Left ventricle myocardium inferior (tissue), 1 donor: ENCODE results near the gene FANCI. TPM values are rescaled to one million over a fixed set of nuclear protein-coding genes. Genes with fewer than 3 reads are reported as not detected.

Experiments
- DNase-seq: peaks from one replicate; pipeline ENCODE4 v3.0.0-alpha.2; 2020
- H3K27ac ChIP-seq: fragments of 200-600 bp; replicated peaks from 2 replicates; pipeline ENCODE4 v1.8.0; 2021
- H3K27me3 ChIP-seq: fragments of 200-600 bp; 2 replicates; pipeline ENCODE4 v1.8.0; 2021; ENCODE audit warnings: low read depth
- H3K36me3 ChIP-seq: fragments of 200-600 bp; 2 replicates; pipeline ENCODE4 v1.8.0; 2021
- H3K4me1 ChIP-seq: fragments of 200-600 bp; 2 replicates; pipeline ENCODE4 v1.8.0; 2021
- H3K4me3 ChIP-seq: fragments of 200-600 bp; 2 replicates; pipeline ENCODE4 v1.8.0; 2021; ENCODE audit warnings: mild to moderate bottlenecking, moderate library complexity
- H3K9me3 ChIP-seq: fragments of 200-600 bp; replicated peaks from 2 replicates; pipeline ENCODE4 v1.8.0; 2021
- intact Hi-C: fragments of 100-400 bp; cut with micrococcal nuclease; formaldehyde crosslinking; loops from one replicate; pipeline ENCODE4 v1.11.0; 2022
- total RNA-seq: library from RNA; stranded (reverse); fragmentation: NEBNext Ultra II Directional; extraction: Animal tissue kit (Norgen Biotek cat#: 25700); gene quantifications from one replicate; pipeline ENCODE4 v1.2.1, GENCODE V29; 2021
- TF ChIP-seq, protein P1 (sequence below): fragments of 200-600 bp; IDR thresholded peaks from 2 replicates; pipeline ENCODE4 v1.8.0; 2021; ENCODE audit warnings: antibody characterized with exemption, mild to moderate bottlenecking, borderline replicate concordance
- donor health status: DM: no; HTN: yes; CAD: no; lungs with severe emphysema.

FANCI gene
- total RNA-seq, 1 donor from 2014 or later = 2.7 TPM

DNA sequence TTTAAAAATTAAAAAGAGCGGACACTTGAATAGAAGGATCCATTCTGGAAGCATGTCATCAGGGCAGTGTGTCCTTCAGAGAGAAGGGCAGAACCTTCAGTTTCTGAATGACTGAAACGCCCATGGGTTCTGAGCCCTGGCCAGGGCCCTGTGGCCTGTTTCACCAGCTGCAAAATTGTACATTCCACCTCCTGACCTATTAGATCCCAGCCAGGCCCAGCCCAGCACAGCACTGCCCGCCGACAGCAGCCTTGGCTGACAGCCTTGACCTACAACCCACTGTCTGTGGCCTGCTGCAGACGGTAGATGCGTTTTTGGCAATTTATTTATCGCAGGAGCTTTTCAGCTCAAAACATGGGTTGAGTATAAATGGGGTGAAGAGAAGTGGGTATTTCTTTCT is 96.8 kb downstream of the FANCI start:
- no peak for DNase-seq
- TF ChIP-seq, protein P1, sequence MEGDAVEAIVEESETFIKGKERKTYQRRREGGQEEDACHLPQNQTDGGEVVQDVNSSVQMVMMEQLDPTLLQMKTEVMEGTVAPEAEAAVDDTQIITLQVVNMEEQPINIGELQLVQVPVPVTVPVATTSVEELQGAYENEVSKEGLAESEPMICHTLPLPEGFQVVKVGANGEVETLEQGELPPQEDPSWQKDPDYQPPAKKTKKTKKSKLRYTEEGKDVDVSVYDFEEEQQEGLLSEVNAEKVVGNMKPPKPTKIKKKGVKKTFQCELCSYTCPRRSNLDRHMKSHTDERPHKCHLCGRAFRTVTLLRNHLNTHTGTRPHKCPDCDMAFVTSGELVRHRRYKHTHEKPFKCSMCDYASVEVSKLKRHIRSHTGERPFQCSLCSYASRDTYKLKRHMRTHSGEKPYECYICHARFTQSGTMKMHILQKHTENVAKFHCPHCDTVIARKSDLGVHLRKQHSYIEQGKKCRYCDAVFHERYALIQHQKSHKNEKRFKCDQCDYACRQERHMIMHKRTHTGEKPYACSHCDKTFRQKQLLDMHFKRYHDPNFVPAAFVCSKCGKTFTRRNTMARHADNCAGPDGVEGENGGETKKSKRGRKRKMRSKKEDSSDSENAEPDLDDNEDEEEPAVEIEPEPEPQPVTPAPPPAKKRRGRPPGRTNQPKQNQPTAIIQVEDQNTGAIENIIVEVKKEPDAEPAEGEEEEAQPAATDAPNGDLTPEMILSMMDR = no peak
- H3K36me3 ChIP-seq = no peaks in the 10 kb centered on the region
- no peak overlapping the region for H3K4me3 ChIP-seq
- H3K27ac ChIP-seq = no peak overlapping the region
- peaks cover 32% of the 10 kb centered on the region for H3K27me3 ChIP-seq
- peaks cover 9% of the 10 kb centered on the region for H3K4me1 ChIP-seq
- intact Hi-C loops = no loop called here
- H3K9me3 ChIP-seq = no peaks in the 10 kb centered on the region

DNA sequence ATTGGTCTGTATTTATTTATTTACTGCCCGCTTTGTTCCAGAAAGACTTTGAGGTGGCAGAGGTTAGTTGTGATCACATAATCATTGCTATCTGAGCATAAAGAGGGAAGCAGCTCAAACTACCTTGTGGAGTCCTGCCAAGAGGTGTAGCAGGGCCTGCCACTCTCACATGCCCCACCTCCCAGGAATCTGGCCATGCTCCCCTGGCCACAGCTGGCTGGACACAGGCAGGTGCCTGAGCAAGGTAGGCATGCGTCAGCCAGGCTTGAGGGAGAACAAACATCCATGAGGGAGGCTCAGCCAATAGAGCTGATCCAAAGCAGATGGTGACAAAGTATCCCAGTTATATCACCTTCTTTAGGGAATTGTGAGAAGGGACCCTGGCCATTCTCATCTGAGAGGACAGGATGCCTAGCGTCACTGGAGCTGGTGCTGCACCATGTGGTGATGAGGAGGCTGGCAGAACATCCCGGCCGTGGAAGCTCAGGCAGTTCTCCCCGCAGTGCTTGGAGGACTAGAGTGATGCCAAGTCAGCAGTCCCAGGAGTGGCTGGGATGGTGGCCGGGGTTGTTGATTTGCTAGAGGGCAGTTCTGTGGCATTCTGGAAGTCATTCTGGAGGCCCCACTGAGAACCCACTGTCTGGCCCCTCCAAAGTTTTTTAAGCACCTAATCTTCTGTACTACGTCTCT is 97.7 kb downstream of the FANCI start:
- no peaks in the 10 kb centered on the region for H3K4me1 ChIP-seq
- no peak overlapping the region for H3K27ac ChIP-seq
- no peak for DNase-seq
- H3K27me3 ChIP-seq = peaks cover 41% of the 10 kb centered on the region
- intact Hi-C loops = no loop called here
- H3K36me3 ChIP-seq = no peaks in the 10 kb centered on the region
- no peaks in the 10 kb centered on the region for H3K9me3 ChIP-seq
- TF ChIP-seq, protein P1 = no peak
- no peak overlapping the region for H3K4me3 ChIP-seq

DNA sequence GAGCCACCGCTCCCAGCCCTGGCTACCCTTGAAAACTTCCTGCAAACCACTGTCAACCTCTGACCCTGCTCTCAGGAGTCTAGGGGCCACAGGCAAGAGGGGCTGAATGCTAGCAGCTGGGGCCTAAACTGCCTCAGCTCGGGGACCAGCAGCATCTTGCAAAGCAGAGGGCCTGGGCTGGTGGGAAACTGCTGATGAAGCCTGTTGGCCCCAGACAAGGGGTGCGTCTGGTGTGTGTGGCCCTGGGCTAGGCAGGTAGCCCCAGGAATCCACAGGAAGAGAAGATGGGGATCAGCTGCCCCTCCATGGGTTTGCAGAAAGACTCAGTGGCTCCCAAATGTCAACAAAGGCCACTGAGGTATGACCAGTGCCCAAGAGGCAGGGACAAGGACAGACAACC is 99.1 kb downstream of the FANCI start:
- Histone ChIP-seq H3K4me1 (no peaks in the 10 kb centered on the region), H3K9me3 (no peaks in the 10 kb centered on the region), H3K27me3 (peaks cover 55% of the 10 kb centered on the region), H3K4me3 (no peak overlapping the region), H3K36me3 (no peaks in the 10 kb centered on the region), H3K27ac (no peak overlapping the region)
- intact Hi-C loops = no loop called here
- TF ChIP-seq, protein P1 = no peak
- DNase-seq = no peak

DNA sequence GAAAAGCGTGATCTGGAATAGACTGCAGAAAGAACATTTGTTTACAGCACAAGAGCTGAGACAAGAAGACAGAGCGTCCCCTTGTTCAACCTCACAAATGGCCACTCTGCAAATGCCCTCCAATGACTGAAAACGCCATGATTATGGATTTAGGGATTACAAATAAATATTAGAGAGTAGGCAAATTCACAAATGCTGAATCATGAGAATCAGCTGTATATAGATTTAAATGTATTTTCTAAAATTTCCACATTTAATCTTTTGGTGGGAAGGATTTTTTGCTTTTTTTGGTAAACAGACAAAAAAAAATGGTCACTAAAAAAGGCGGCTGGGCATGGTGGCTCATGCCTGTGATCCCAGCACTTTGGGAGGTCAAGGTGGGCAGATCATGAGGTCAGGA is 101.5 kb downstream of the FANCI start:
- H3K9me3 ChIP-seq = no peaks in the 10 kb centered on the region
- TF ChIP-seq, protein P1 = no peak
- no peak overlapping the region for H3K4me3 ChIP-seq
- H3K27ac ChIP-seq = no peak overlapping the region
- no peaks in the 10 kb centered on the region for H3K4me1 ChIP-seq
- H3K36me3 ChIP-seq = no peaks in the 10 kb centered on the region
- H3K27me3 ChIP-seq = peaks cover 79% of the 10 kb centered on the region
- DNase-seq = no peak
- intact Hi-C loops = no loop called here

DNA sequence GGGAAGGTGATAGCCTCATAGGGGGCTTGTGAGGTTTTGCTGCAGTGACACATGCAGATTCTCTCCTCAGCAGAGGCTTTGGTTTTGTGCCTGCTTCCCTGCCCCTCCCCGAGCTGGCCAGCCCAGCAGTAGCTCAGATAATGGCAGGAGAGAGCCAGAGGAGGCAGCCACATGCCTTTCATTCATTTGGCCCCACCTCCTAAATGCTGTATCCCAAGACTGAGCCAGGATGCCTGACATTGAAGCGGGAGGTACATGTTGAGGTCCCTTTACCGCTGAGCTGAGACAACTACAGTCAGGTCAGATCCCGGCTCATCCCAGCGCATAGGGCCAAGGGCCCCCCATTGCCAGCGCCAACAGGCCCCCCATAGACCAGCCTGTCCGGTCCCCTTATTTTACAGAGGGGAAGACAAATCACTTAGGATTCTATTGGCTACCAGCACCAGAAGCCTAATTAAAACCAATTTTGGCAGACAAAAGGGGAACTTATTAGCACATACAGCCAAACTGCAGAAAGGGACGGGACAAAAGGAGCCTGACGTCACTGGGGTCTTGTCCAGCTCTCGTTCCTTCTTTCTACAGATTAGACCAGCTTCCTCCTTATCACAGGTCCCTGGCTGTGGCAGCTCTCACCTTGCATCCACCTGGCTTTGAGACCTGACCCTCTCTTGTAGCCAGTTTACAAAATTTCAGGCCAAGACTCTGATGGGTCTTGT is 102.9 kb downstream of the FANCI start:
- H3K36me3 ChIP-seq = no peaks in the 10 kb centered on the region
- H3K4me3 ChIP-seq = no peak overlapping the region
- H3K27ac ChIP-seq = no peak overlapping the region
- intact Hi-C loops = no loop called here
- TF ChIP-seq, protein P1 = no peak
- no peaks in the 10 kb centered on the region for H3K4me1 ChIP-seq
- DNase-seq = no peak
- peaks cover 94% of the 10 kb centered on the region for H3K27me3 ChIP-seq
- H3K9me3 ChIP-seq = no peaks in the 10 kb centered on the region
